ENCODE measurements around the gene MYH15.

MYH15 gene

GRCh38 chr3:108505811-108506210, 4.6 kb downstream of the MYH15 start:
- no peak for DNase-seq (ENCODE audit: low spot score)
- peak; percentile 27 for TF ChIP-seq CTCF (IDR thresholded peaks at IDR 0.05; ENCODE audit: extremely low read depth, insufficient read depth, missing control alignments)
- in situ Hi-C loops (cut with MboI; ENCODE audit: low pct_unique_long_range_greater_than_20kb, low sequenced_read_pairs, unreplicated experiment) = loop anchor here (25.0 kb wide), 1 partner anchor 406 kb away; no protein-coding TSS in a partner anchor

- in situ Hi-C loops (cut with MboI; ENCODE audit: low pct_unique_long_range_greater_than_20kb, low sequenced_read_pairs, unreplicated experiment) = loop anchor here (25.0 kb wide), 1 partner anchor 409 kb away; no protein-coding TSS in a partner anchor
- TF ChIP-seq CTCF (IDR thresholded peaks at IDR 0.05; ENCODE audit: extremely low read depth, insufficient read depth, missing control alignments) = no peak
- DNase-seq (ENCODE audit: low spot score) = no peak
Observed at GRCh38 chr3:108503722-108504121, 6.7 kb downstream of the MYH15 start.

GRCh38 chr3:108501535-108501934, 8.9 kb downstream of the MYH15 start:
- TF ChIP-seq CTCF (IDR thresholded peaks at IDR 0.05; ENCODE audit: extremely low read depth, insufficient read depth, missing control alignments) = no peak
- no peak for DNase-seq (ENCODE audit: low spot score)
- in situ Hi-C loops (cut with MboI; ENCODE audit: low pct_unique_long_range_greater_than_20kb, low sequenced_read_pairs, unreplicated experiment) = loop anchor here (25.0 kb wide), 1 partner anchor 411 kb away; no protein-coding TSS in a partner anchor

- DNase-seq (ENCODE audit: low spot score) = no peak
- TF ChIP-seq CTCF (IDR thresholded peaks at IDR 0.05; ENCODE audit: extremely low read depth, insufficient read depth, missing control alignments) = no peak
Observed at GRCh38 chr3:108500728-108501127, 9.7 kb downstream of the MYH15 start.

GRCh38 chr3:108497271-108497670, 13.1 kb downstream of the MYH15 start:
- no peak for DNase-seq (ENCODE audit: low spot score)
- no peak for TF ChIP-seq CTCF (IDR thresholded peaks at IDR 0.05; ENCODE audit: extremely low read depth, insufficient read depth, missing control alignments)
- in situ Hi-C loops (cut with MboI; ENCODE audit: low pct_unique_long_range_greater_than_20kb, low sequenced_read_pairs, unreplicated experiment) = loop anchor here (10.0 kb wide), 1 partner anchor 58 kb away; no protein-coding TSS in a partner anchor

More at GRCh38 chr3:108500728-108501127, 9.7 kb downstream of the MYH15 start:
- in situ Hi-C loops (cut with MboI; ENCODE audit: low pct_unique_long_range_greater_than_20kb, low sequenced_read_pairs, unreplicated experiment) = loop anchor here (25.0 kb wide), 1 partner anchor 412 kb away; no protein-coding TSS in a partner anchor

- in situ Hi-C loops (cut with MboI; ENCODE audit: low pct_unique_long_range_greater_than_20kb, low sequenced_read_pairs, unreplicated experiment) = loop anchor here (10.0 kb wide), 1 partner anchor 59 kb away; no protein-coding TSS in a partner anchor
- TF ChIP-seq CTCF (IDR thresholded peaks at IDR 0.05; ENCODE audit: extremely low read depth, insufficient read depth, missing control alignments) = no peak
- DNase-seq (ENCODE audit: low spot score) = no peak
Observed at GRCh38 chr3:108495717-108496116, 14.7 kb downstream of the MYH15 start.

All from GM13977 (cell line).